ENCODE data around the gene SFN. TPM values are rescaled to one million over a fixed set of nuclear protein-coding genes. Genes with fewer than 3 reads are reported as not detected.

Gene SFN
- total and polyA plus RNA-seq, 2 of the 13 experiments (the other 11 are each of a cell fraction or from before 2014, with no cell fraction given): 4.3 to 5.6 TPM

- TF ChIP-seq, protein P1, sequence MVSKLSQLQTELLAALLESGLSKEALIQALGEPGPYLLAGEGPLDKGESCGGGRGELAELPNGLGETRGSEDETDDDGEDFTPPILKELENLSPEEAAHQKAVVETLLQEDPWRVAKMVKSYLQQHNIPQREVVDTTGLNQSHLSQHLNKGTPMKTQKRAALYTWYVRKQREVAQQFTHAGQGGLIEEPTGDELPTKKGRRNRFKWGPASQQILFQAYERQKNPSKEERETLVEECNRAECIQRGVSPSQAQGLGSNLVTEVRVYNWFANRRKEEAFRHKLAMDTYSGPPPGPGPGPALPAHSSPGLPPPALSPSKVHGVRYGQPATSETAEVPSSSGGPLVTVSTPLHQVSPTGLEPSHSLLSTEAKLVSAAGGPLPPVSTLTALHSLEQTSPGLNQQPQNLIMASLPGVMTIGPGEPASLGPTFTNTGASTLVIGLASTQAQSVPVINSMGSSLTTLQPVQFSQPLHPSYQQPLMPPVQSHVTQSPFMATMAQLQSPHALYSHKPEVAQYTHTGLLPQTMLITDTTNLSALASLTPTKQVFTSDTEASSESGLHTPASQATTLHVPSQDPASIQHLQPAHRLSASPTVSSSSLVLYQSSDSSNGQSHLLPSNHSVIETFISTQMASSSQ (IDR thresholded peaks at IDR 0.05; ENCODE audit: low read depth): no peak
- TF ChIP-seq, protein P1 (CRISPR knock-in tag; IDR thresholded peaks at IDR 0.05; ENCODE audit: borderline replicate concordance): no peak
- no peak for TF ChIP-seq ZNF276 (CRISPR knock-in tag; IDR thresholded peaks at IDR 0.05; ENCODE audit: low read depth)
- TF ChIP-seq SPEN (CRISPR knock-in tag; IDR thresholded peaks at IDR 0.05; ENCODE audit: low read depth): peak; percentile 87
- TF ChIP-seq STAG1 (CRISPR knock-in tag; IDR thresholded peaks at IDR 0.05): no peak; the same call in 1 of the 2 replicates
- TF ChIP-seq NCOR1 (IDR thresholded peaks at IDR 0.05; ENCODE audit: borderline replicate concordance, low read length): no peak
- no peak for TF ChIP-seq ZNF562 (CRISPR knock-in tag; IDR thresholded peaks at IDR 0.05; ENCODE audit: borderline replicate concordance)
- TF ChIP-seq ZNF318 (CRISPR knock-in tag; IDR thresholded peaks at IDR 0.05): no peak
- no peak for TF ChIP-seq EP300 (IDR thresholded peaks at IDR 0.05; ENCODE audit: low read depth in 2 of 2, low read length in 2 of 2)
- no peak; the same call in 1 of the 2 replicates for TF ChIP-seq EP300 (CRISPR knock-in tag; IDR thresholded peaks at IDR 0.05; ENCODE audit: borderline replicate concordance)
- TF ChIP-seq RNF2 (conservative IDR thresholded peaks at IDR 0.05; ENCODE audit: low read depth): no peak; the same call in 1 of the 2 replicates
- peak; percentile 57 for TF ChIP-seq HOXD1 (CRISPR knock-in tag; IDR thresholded peaks at IDR 0.05)
Observed at GRCh38 chr1:26864610-26865480, 1.9 kb downstream of the SFN start (continued).

Data from HepG2 (cell line).